ENCODE data around the gene KISS1.

Gene KISS1

GRCh38 chr1:204191456-204191855, 4.8 kb downstream of the KISS1 start:
- peak; percentile 5 for DNase-seq (ENCODE audit: low spot score)

- peak; percentile 60 for DNase-seq (ENCODE audit: low spot score)
Observed at GRCh38 chr1:204190212-204191211, 5.8 kb downstream of the KISS1 start.

DNA sequence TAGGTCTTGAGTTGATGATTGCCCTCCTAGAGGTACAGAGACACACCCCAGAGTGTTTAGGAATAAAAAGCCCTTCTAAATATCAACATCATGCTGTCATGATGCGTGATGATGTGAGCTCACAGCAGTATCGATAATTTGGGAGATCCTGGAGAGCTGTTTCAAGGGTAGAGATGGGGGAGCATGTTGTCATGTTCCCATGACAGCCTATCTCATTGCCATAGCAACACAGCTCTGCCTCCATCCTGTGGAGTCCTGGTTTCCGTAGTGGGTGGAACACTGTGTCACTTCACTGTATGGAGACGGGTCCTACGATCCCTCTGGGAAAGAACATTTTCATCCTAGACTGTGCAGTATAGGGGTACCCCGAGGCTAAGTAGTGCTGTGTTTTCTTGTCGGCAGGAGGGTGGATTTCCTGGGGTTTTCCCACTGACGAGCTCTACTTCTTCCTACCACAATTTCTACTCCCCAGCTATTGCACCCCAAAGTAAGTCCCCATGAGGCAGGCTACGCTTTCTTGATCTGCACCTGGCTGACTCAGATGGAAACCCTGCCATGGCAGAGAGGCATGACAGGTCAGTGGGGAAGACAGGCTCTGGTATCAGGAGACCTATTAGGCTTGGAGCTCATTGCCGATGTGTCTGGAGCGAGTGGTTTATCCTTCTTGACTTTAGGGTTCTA, 7.2 kb downstream of the KISS1 start:
- DNase-seq (ENCODE audit: low spot score) = peak; percentile 41

GRCh38 chr1:204186597-204186996, 9.7 kb downstream of the KISS1 start:
- DNase-seq (ENCODE audit: low spot score) = peak; percentile 57

DNA sequence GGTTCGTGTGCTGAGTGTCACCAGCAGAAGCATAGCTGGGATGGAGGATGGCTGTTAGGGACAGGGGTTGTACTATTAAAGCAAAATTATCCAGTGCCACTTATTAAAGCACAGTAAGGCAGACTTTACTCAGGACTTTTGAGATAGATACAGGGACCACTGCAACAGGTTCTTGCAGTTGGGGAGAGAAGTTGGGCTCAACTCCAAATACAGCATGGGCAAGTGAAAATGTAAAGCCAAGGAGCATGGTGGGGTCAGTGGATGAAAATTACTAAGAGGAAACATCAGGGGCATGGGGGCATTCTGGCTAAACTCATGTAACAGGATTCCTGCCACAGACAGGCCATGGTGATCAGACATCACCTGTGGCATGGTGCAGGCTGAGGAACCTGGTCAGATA, 15.2 kb downstream of the KISS1 start:
- DNase-seq (ENCODE audit: low spot score) = no peak

DNA sequence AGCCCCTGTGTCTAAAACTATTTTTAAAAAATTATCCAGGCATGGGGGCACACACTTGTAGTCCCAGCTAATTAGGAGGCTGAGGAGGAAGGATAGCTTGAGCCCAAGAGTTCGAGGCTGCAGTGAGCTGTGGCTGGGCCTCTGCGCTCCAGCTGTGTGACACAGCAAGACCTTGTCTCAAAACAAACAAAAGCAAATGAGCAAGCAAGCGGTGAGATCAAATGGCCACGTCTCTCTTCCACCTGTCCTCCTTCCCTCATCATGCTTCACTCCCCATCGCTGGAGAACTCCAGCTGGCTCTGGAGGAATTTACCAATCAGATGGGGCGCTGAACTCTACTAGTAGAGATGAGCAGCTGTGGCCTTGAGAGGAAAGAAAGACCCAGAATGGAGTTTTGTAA, 16.2 kb downstream of the KISS1 start:
- no peak for DNase-seq (ENCODE audit: low spot score)

DNA sequence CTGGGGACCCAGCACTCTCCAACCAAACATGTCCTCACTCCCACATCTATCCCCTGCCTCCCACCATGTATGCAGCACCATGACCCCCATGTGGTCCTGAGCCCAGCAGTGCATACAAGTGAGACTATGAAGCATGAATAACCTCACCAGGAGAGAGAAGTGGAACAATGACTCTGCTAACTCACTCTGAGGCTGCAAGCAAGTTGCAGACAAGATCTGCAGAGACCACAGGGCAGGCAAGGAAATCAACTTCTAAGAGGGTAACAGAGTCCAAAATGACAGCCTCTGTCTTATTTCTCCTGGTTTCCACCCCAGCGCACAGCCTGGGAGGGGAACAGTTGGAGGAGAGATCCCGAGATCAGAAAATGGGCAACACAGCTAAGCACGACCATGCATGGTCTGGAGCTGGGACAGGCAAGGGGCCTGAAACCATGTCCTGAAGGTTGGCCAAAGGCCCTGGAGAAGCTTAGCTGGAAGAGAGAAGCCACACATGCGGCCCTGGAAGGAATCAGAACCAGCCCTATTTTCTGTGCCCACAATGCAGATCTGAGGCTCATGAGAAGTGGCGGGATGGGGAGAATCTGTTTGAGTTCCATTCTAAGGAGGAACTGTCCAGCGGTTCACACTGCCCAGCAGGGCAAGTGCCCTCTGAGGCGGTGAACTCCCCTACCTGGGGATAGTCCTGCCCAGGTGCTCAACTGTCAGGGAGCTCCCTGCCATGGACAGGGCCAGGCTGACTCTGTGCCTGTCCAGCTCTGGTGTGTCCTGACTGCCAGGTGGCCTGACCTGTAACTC, 17.6 kb downstream of the KISS1 start:
- DNase-seq (ENCODE audit: low spot score) = no peak

GRCh38 chr1:204177133-204177532, 19.2 kb downstream of the KISS1 start:
- no peak for DNase-seq (ENCODE audit: low spot score)

DNA sequence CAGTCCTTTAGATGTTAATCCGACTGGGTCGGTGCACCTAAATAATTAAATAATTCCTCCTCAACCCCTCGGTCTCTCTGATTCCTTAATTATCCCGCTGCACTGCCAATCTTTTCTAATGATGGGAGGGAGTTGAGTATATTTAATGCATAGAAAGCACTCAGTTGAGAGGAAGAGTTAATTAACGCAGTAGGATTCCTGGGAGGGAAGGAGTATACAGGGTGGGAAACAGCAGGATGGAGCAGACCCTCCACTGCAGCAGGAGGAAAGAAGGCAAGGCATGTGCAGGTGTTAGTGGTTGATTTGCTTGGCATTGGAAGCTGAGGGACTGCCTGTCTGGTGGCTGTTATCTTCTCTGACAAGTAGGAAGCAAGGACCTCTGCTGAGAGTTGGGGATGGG, 20.2 kb downstream of the KISS1 start:
- no peak for DNase-seq (ENCODE audit: low spot score)

- no peak for DNase-seq (ENCODE audit: low spot score)
Observed at GRCh38 chr1:204174958-204175357, 21.3 kb downstream of the KISS1 start.

GRCh38 chr1:204172404-204173029, 23.8 kb downstream of the KISS1 start:
- no peak for DNase-seq (ENCODE audit: low spot score)

- no peak for DNase-seq (ENCODE audit: low spot score)
Observed at GRCh38 chr1:204171751-204172178, 24.5 kb downstream of the KISS1 start.

DNA sequence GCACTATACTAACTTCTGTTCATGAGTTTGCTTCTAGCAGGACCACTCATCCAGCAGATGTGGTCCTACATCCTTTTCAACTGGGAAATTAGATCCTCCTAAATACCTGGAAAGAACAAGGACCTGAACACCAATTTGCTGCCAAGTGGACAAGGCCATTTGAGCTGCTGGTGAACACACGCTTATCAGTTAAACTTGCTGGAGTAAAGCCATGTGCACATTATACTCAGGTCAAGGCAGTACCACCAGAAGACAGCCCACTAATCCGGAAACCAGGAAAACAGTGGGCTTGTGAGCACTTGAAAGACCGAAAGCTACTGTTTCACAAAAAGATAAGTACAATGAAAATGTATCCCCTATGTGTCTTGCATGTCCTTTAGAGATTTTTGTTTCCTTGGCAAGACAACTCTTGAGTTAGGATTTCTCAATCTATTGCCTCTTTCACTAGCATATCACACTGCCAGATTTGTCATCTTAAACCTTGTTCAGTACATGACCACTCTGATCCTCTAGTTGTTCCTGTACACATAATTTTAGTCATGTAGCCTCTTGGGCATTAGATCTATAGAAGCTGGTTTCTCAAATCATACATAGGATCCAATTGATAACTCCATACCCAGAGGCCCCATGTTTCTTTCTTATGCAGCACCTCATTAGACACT, 25.7 kb downstream of the KISS1 start:
- DNase-seq (ENCODE audit: low spot score) = no peak

DNA sequence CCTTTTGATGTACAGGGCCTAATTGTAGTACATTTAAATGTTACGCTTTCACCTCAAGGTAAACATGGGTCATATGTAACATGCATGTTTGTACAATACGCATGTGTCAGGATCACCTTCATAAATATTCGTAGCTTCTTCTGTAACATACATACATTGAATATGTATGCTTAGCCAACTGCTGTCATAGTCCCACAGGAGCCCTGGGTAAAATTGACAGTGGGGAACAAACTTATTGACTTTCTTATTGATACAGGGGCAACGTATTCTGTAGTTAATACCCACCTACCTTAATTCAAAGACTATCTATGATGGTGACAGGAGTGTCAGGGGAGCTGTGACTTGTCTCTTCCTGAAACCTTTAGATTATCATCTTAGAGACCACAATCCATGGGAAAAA, 26.4 kb downstream of the KISS1 start:
- DNase-seq (ENCODE audit: low spot score) = no peak

- DNase-seq (ENCODE audit: low spot score) = no peak
Observed at GRCh38 chr1:204167730-204168129, 28.6 kb downstream of the KISS1 start.

GRCh38 chr1:204166219-204166618, 30.1 kb downstream of the KISS1 start, which contains the start of gene REN:
REN (minus strand) TSS chr1:204166337; CDS start chr1:204166293, 44 bp downstream.
- no peak for DNase-seq (ENCODE audit: low spot score)

DNA sequence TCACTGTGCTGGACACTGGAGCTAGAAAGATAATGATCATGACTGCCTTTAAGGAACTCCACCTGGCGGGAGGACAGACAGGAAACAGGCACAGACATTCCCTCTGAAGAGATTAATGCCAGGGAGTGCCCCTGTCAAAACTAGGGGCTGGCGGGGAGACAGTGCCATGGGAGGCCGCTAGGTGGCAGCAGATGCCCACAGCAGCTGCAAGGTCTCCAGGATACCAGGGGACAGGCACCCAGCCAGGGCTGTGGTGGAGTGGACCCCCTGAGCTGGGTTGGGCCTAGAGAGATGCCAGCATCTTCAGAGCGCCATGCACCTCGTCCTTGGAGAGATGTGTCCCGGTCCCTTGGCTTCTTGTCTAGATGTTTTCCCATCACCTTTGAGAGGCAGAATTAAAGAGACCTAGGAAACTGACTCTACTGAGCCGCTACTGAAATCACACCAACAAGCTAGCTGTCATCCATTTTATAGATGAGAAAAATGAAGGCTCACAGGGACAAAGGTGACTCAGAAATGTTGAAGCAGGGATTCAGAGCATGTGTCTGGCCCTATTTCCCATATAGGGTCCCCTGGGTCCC, 33.7 kb downstream of the KISS1 start:
- DNase-seq (ENCODE audit: low spot score) = peak; percentile 88

- no peak for DNase-seq (ENCODE audit: low spot score)
Observed at GRCh38 chr1:204161609-204162493, 34.4 kb downstream of the KISS1 start.

- DNase-seq (ENCODE audit: low spot score) = no peak
Observed at GRCh38 chr1:204157962-204158361, 38.3 kb downstream of the KISS1 start.

DNA sequence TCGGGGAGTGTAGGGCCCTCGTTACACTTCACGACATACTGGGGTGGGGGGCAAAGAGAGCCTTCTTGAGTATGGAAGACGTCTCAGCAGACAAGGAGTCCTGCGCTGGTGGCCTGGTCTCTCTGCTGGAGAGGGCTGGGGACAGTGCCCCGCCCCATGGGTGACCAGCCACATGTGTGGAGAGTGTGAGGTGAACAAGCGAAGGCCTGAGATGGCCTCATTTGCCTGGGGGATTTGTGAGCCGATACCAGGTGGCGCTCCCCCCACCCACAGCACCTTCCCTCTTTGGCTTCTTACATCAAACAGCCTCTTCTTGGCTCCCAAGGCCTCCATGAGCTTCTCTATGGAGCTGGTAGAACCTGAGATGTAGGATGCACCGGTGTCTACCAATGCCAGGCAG, 40.4 kb downstream of the KISS1 start:
- DNase-seq (ENCODE audit: low spot score) = no peak
